IMR-90 (cell line): ENCODE data around the gene PTPRK. TPM values are rescaled to one million over a fixed set of nuclear protein-coding genes. Genes with fewer than 3 reads are reported as not detected.

Experiments used
- ATAC-seq: fragments of 200-7000 bp; cut with Tn5 transposase; 2 replicates; pipeline ENCODE4 v1.9.1; 2020; ENCODE audit warnings: low read depth, mild to moderate bottlenecking, moderate library complexity
- BruUV-seq: library from RNA; stranded (reverse); fragments of 400-500 nt; replicated peaks from 2 replicates; lab custom pipeline; 2021; lab: Mats Ljungman, UMichigan
- CTCF ChIA-PET: fragments of 300-600 bp; formaldehyde crosslinking; extraction: SDS; loops from one replicate; lab custom pipeline; 2021; ENCODE audit warnings: antibody characterized with exemption; lab: Yijun Ruan, JAX
- POLR2A ChIA-PET: fragments of 300-600 bp; sonication (Branson Sonifier 250); formaldehyde crosslinking; loops from one replicate; lab custom pipeline; 2022; ENCODE audit warnings: antibody characterized with exemption; ENCODE audit not compliant: unreplicated experiment; lab: Charles Lee
- DNase-seq: peaks from one replicate; pipeline ENCODE4 v3.0.0; 2013
- H2AFZ ChIP-seq: replicated peaks from 2 replicates; pipeline ENCODE3; 2013; ENCODE audit warnings: low read length, mild to moderate bottlenecking; ENCODE audit not compliant: poor library complexity
- H2AK5ac ChIP-seq: 2 replicates; pipeline ENCODE4 v1.6.1; 2013; ENCODE audit warnings: low read depth, low read length, inconsistent platforms
- H2AK9ac ChIP-seq: replicated peaks from 2 replicates; pipeline ENCODE3; 2013; ENCODE audit warnings: mild to moderate bottlenecking, low read depth, low read length, moderate library complexity; ENCODE audit not compliant: poor library complexity
- H2BK120ac ChIP-seq: 2 replicates; pipeline ENCODE4 v1.6.1; 2013; ENCODE audit warnings: low read depth, low read length, inconsistent platforms
- H2BK15ac ChIP-seq: 3 replicates; pipeline ENCODE4 v1.6.1; 2013; ENCODE audit warnings: low read depth, low read length, inconsistent platforms
- H2BK20ac ChIP-seq: 2 replicates; pipeline ENCODE4 v1.6.1; 2013; ENCODE audit warnings: low read depth, mild to moderate bottlenecking, inconsistent platforms, low read length, moderate library complexity
- H2BK5ac ChIP-seq: 2 replicates; pipeline ENCODE4 v1.6.1; 2013; ENCODE audit warnings: mild to moderate bottlenecking, low read depth, low read length, inconsistent platforms; ENCODE audit not compliant: poor library complexity, severe bottlenecking
- H3K14ac ChIP-seq: replicated peaks from 2 replicates; pipeline ENCODE4 v1.6.1; 2013; ENCODE audit warnings: low read depth, low read length, inconsistent platforms
- H3K18ac ChIP-seq: 2 replicates; pipeline ENCODE4 v1.6.1; 2013; ENCODE audit warnings: low read depth, low read length, control low read depth
- H3K23ac ChIP-seq: 2 replicates; pipeline ENCODE4 v1.6.1; 2013; ENCODE audit warnings: low read depth, low read length, inconsistent platforms
- H3K27ac ChIP-seq: 2 replicates; pipeline ENCODE4 v1.5.1; 2013; ENCODE audit warnings: mild to moderate bottlenecking, control low read depth, low read length; ENCODE audit not compliant: insufficient read depth
- H3K27me3 ChIP-seq: 2 replicates; pipeline ENCODE4 v1.6.1; 2013; ENCODE audit warnings: low read length; ENCODE audit not compliant: control insufficient read depth, insufficient read depth
- H3K36me3 ChIP-seq: 2 replicates; pipeline ENCODE4 v1.6.1; 2013; ENCODE audit warnings: low read length, mixed read lengths; ENCODE audit not compliant: control insufficient read depth, insufficient read depth
- H3K4ac ChIP-seq: 2 replicates; pipeline ENCODE4 v1.6.1; 2013; ENCODE audit warnings: low read depth, low read length, inconsistent platforms
- H3K4me1 ChIP-seq: 2 replicates; pipeline ENCODE4 v1.6.1; 2013; ENCODE audit warnings: low read length, mixed read lengths; ENCODE audit not compliant: control insufficient read depth, insufficient read depth
- H3K4me2 ChIP-seq: 2 replicates; pipeline ENCODE4 v1.6.1; 2013; ENCODE audit warnings: low read depth, mild to moderate bottlenecking, control low read depth, low read length, moderate library complexity
- H3K4me3 ChIP-seq: 2 replicates; pipeline ENCODE4 v1.5.1; 2013; ENCODE audit warnings: low read depth, mild to moderate bottlenecking, control low read depth, low read length, moderate library complexity; ENCODE audit not compliant: insufficient read depth
- H3K56ac ChIP-seq: 2 replicates; pipeline ENCODE4 v1.6.1; 2013; ENCODE audit warnings: low read length, inconsistent platforms; ENCODE audit not compliant: insufficient read depth; ENCODE audit errors: extremely low read depth
- H3K79me1 ChIP-seq, 2 experiments: 2 replicates each; pipeline ENCODE4 v1.6.1; 2013; ENCODE audit warnings: low read length in 2 of 2, inconsistent platforms in 1 of 2, low read depth in 1 of 2
- H3K9ac ChIP-seq: 2 replicates; pipeline ENCODE4 v1.6.1; 2013; ENCODE audit warnings: low read depth, low read length, control low read depth
- H3K9me1 ChIP-seq: 2 replicates; pipeline ENCODE4 v1.6.1; 2013; ENCODE audit warnings: low read length, inconsistent platforms; ENCODE audit not compliant: insufficient read depth
- H3K9me3 ChIP-seq: 2 replicates; pipeline ENCODE4 v1.6.1; 2013; ENCODE audit warnings: low read length; ENCODE audit not compliant: control insufficient read depth, insufficient read depth
- H4K20me1 ChIP-seq: 2 replicates; pipeline ENCODE4 v1.6.1; 2013; ENCODE audit warnings: low read length, inconsistent platforms; ENCODE audit not compliant: insufficient read depth
- H4K5ac ChIP-seq: 2 replicates; pipeline ENCODE4 v1.6.1; 2013; ENCODE audit warnings: mild to moderate bottlenecking, low read depth, low read length, control low read depth
- H4K8ac ChIP-seq, 2 experiments: 2 replicates each; pipeline ENCODE4 v1.6.1; 2013; ENCODE audit warnings: low read depth in 2 of 2, low read length in 2 of 2, control low read depth in 1 of 2, inconsistent platforms in 1 of 2
- H4K91ac ChIP-seq: 2 replicates; pipeline ENCODE4 v1.6.1; 2013; ENCODE audit warnings: low read depth, low read length, inconsistent platforms; ENCODE audit not compliant: insufficient read depth
- MAFK ChIP-seq: IDR thresholded peaks from 2 replicates; pipeline ENCODE4 v1.6.1; 2012; ENCODE audit warnings: low read depth, low read length, improper control_type of control experiment
- POLR2A ChIP-seq: IDR thresholded peaks from 2 replicates; pipeline ENCODE4 v1.6.1; 2012; ENCODE audit warnings: mild to moderate bottlenecking, low read depth, low read length
- RAD21 ChIP-seq: IDR thresholded peaks from 2 replicates; pipeline ENCODE4 v1.6.1; 2012; ENCODE audit warnings: low read length, improper control_type of control experiment
- USF2 ChIP-seq: fragments of 150-350 bp; IDR thresholded peaks from 2 replicates; pipeline ENCODE4 v1.6.1; 2017; ENCODE audit warnings: mild to moderate bottlenecking, antibody characterized with exemption, low read length, low read depth
- WGBS, 2 experiments: methylation state at CpG; one replicate each; pipeline versions ENCODE4 v1.1.5 to v1.1.7; 2013; ENCODE audit warnings: missing lambda C conversion rate in 2 of 2; ENCODE audit not compliant: insufficient read length in 1 of 2; ENCODE audit errors: extremely low coverage in 2 of 2; 5-methylcytosine and 5-hydroxymethylcytosine counted together
- dilution Hi-C: fragments of 300-500 bp; cut with HindIII; formaldehyde crosslinking; loops from one replicate; pipeline ENCODE4 v1.14.3; 2018; ENCODE audit warnings: low sequenced_read_pairs; ENCODE audit not compliant: unreplicated experiment
- in situ Hi-C: fragments of 300-500 bp; cut with MboI; formaldehyde crosslinking; loops from 3 replicates; pipeline ENCODE4 v1.14.3; 2019; ENCODE audit warnings: low sequenced_read_pairs, inconsistent platforms, mixed read lengths
- intact Hi-C: fragments of 100-400 bp; cut with micrococcal nuclease; formaldehyde crosslinking; loops from 2 replicates; pipeline ENCODE4 v1.10.0; 2022
- polyA plus RNA-seq, 3 experiments: library from polyadenylated mRNA; depleted of rRNA; stranded (reverse); fragments of >200 nt; gene quantifications; 2 replicates each; pipeline ENCODE4 v1.2.3, GENCODE V29; 2012; ENCODE audit warnings: low replicate concordance in 1 of 3
- total RNA-seq: library from RNA; depleted of rRNA; stranded (reverse); fragments of >200 nt; gene quantifications from 2 replicates; pipeline ENCODE4 v1.2.3, GENCODE V29; 2012

The PTPRK gene
- total and polyA plus RNA-seq, 2 of the 4 experiments (the other 2 are of a cell fraction): 18.0 to 80.8 TPM

GRCh38 chr6:128161263-128161662, 359.1 kb downstream of the PTPRK start:
- H3K27ac ChIP-seq: no peak overlapping the region
- no peak overlapping the region for H3K14ac ChIP-seq
- ATAC-seq (no peak), DNase-seq (no peak)
- no peak overlapping the region for H4K91ac ChIP-seq
- H3K36me3 ChIP-seq: no peaks in the 10 kb centered on the region
- TF ChIP-seq USF2: no peak
- TF ChIP-seq POLR2A: no peak
- no peak for TF ChIP-seq RAD21
- no peak for TF ChIP-seq MAFK
- H3K4me1 ChIP-seq: no peaks in the 10 kb centered on the region
- no peak overlapping the region for H2BK120ac ChIP-seq
- H2AK9ac ChIP-seq: no peak overlapping the region
- no peak overlapping the region for H3K9ac ChIP-seq
- POLR2A ChIA-PET: no interaction called here
- in situ Hi-C loops (no loop called here), intact Hi-C loops (no loop called here), dilution Hi-C loops (no loop called here)
- no CpG with 5 or more reads among the region's 1 CpG for WGBS, 2 experiments
- no peak overlapping the region for H3K18ac ChIP-seq
- no peak overlapping the region for H2BK20ac ChIP-seq
- H3K4me2 ChIP-seq: no peak overlapping the region
- CTCF ChIA-PET: no interaction called here
- H2BK15ac ChIP-seq: no peak overlapping the region
- no peak overlapping the region for H3K4me3 ChIP-seq
- H3K56ac ChIP-seq: no peak overlapping the region
- peaks cover 0 to 2% of the 10 kb centered on the region in 2 experiments; a peak in 2 of 4 replicates for H3K79me1 ChIP-seq
- H2AK5ac ChIP-seq: no peak overlapping the region
- H4K5ac ChIP-seq: no peak overlapping the region
- H3K4ac ChIP-seq: no peak overlapping the region
- no peaks in the 10 kb centered on the region; the same call in 1 of the 2 replicates for H4K20me1 ChIP-seq
- H2AFZ ChIP-seq: no peak overlapping the region
- no peak overlapping the region for H2BK5ac ChIP-seq
- no peak overlapping the region for H3K23ac ChIP-seq
- H3K9me3 ChIP-seq: no peaks in the 10 kb centered on the region
- no peaks in the 10 kb centered on the region for H3K9me1 ChIP-seq
- no peak overlapping the region for H4K8ac ChIP-seq
- no TSS peak for BruUV-seq
- H3K27me3 ChIP-seq: no peaks in the 10 kb centered on the region
